ENCODE measurements around the gene PTPRT. TPM values are rescaled to one million over a fixed set of nuclear protein-coding genes. Genes with fewer than 3 reads are reported as not detected.

PTPRT gene
- polyA plus RNA-seq, 1 of the 3 experiments (the other 2 are of a cell fraction), result not detected

GRCh38 chr20:42567409-42567808 is 622.3 kb downstream of the PTPRT start:
- no peaks in the 10 kb centered on the region for H3K9me2 ChIP-seq

GRCh38 chr20:42565235-42565995 is 624.3 kb downstream of the PTPRT start:
- no peak overlapping the region for H3K9ac ChIP-seq
- DNase-seq, result peak; percentile 62
- peaks cover 0 to 9% of the 10 kb centered on the region in 2 experiments; a peak in 1 of 4 replicates for H3K4me1 ChIP-seq (ENCODE audit: control insufficient read depth in 1 of 2, insufficient read depth in 2 of 2, low read depth in 1 of 2, low read length in 1 of 2)
- CTCF ChIA-PET, result interaction anchor here (1.0 kb wide), 1 partner anchor 826 kb away, joined by 3 read pairs; no protein-coding TSS in a partner anchor
- 4% methylated on average over 8 of the region's 9 CpGs for WGBS (ENCODE audit: low lambda C conversion rate)
- TF ChIP-seq FOXJ3 (CRISPR knock-in tag; IDR thresholded peaks at IDR 0.05), result peak; percentile 46; the same call in 1 of the 2 replicates
- TF ChIP-seq SIN3A (IDR thresholded peaks at IDR 0.05; ENCODE audit: borderline replicate concordance, low read depth, low read length), result no peak
- TF ChIP-seq MXI1 (IDR thresholded peaks at IDR 0.05; ENCODE audit: low read depth, low read length), result peak; percentile 84; the same call in 1 of the 2 replicates
- no peaks in the 10 kb centered on the region for H3K36me3 ChIP-seq (replicated peaks in 1 of 2; ENCODE audit: control insufficient read depth in 1 of 2, insufficient read depth in 2 of 2, low read length in 1 of 2)
- no peaks in the 10 kb centered on the region for H3F3A ChIP-seq (replicated peaks; ENCODE audit: insufficient read depth)
- POLR2A ChIA-PET, result no interaction called here
- H3K79me2 ChIP-seq (ENCODE audit: insufficient read depth), result no peaks in the 10 kb centered on the region
- H3K27ac ChIP-seq (ENCODE audit: low read depth in 2 of 2, low read length in 1 of 2), result no peak overlapping the region; a peak in 1 of 4 replicates
- no peak overlapping the region for H3K4me3 ChIP-seq (ENCODE audit: low read depth in 2 of 2, low read length in 1 of 2)
- H3K4me2 ChIP-seq, result no peak overlapping the region
- no peak overlapping the region for H2AFZ ChIP-seq (ENCODE audit: low read depth)
- H3K9me3 ChIP-seq, result no peaks in the 10 kb centered on the region
- H3K27me3 ChIP-seq (ENCODE audit: insufficient read depth), result no peaks in the 10 kb centered on the region
- H4K20me1 ChIP-seq (ENCODE audit: insufficient read depth), result no peaks in the 10 kb centered on the region
- H3K9me2 ChIP-seq, result no peaks in the 10 kb centered on the region

More at GRCh38 chr20:42567409-42567808, 622.3 kb downstream of the PTPRT start:
- Histone ChIP-seq H3K9me3 (no peaks in the 10 kb centered on the region), H3K9ac (no peak overlapping the region), H2AFZ (ENCODE audit: low read depth) (no peak overlapping the region), H3K27me3 (ENCODE audit: insufficient read depth) (no peaks in the 10 kb centered on the region), H3K79me2 (ENCODE audit: insufficient read depth) (no peaks in the 10 kb centered on the region), H3K36me3 (replicated peaks in 1 of 2; ENCODE audit: control insufficient read depth in 1 of 2, insufficient read depth in 2 of 2, low read length in 1 of 2) (no peaks in the 10 kb centered on the region), H3K27ac (ENCODE audit: low read depth in 2 of 2, low read length in 1 of 2) (no peak overlapping the region), H4K20me1 (ENCODE audit: insufficient read depth) (no peaks in the 10 kb centered on the region), H3F3A (replicated peaks; ENCODE audit: insufficient read depth) (no peaks in the 10 kb centered on the region), H3K4me2 (no peak overlapping the region), H3K4me3 (ENCODE audit: low read depth in 2 of 2, low read length in 1 of 2) (no peak overlapping the region), H3K4me1 (ENCODE audit: control insufficient read depth in 1 of 2, insufficient read depth in 2 of 2, low read depth in 1 of 2, low read length in 1 of 2) (peaks cover 0 to 9% of the 10 kb centered on the region in 2 experiments; a peak in 1 of 4 replicates)
- DNase-seq, result no peak
- no peak for TF ChIP-seq USF1 (IDR thresholded peaks at IDR 0.05; ENCODE audit: borderline replicate concordance, low read depth)
- ChIA-PET POLR2A (no interaction called here), CTCF (no interaction called here)
- WGBS (ENCODE audit: low lambda C conversion rate), result 23% methylated on average over 1 of the region's 1 CpG

GRCh38 chr20:42559665-42560064 is 630.0 kb downstream of the PTPRT start:
- no peaks in the 10 kb centered on the region for H3F3A ChIP-seq (replicated peaks; ENCODE audit: insufficient read depth)
- no peaks in the 10 kb centered on the region for H3K36me3 ChIP-seq (replicated peaks in 1 of 2; ENCODE audit: control insufficient read depth in 1 of 2, insufficient read depth in 2 of 2, low read length in 1 of 2)
- no peak overlapping the region for H2AFZ ChIP-seq (ENCODE audit: low read depth)
- H3K4me2 ChIP-seq, result no peak overlapping the region
- no peak overlapping the region for H3K9ac ChIP-seq
- DNase-seq, result no peak
- no peaks in the 10 kb centered on the region for H4K20me1 ChIP-seq (ENCODE audit: insufficient read depth)
- WGBS (ENCODE audit: low lambda C conversion rate), result 21% methylated on average over 4 of the region's 4 CpGs
- no peak overlapping the region for H3K27ac ChIP-seq (ENCODE audit: low read depth in 2 of 2, low read length in 1 of 2)
- no peaks in the 10 kb centered on the region for H3K9me2 ChIP-seq
- H3K4me1 ChIP-seq (ENCODE audit: control insufficient read depth in 1 of 2, insufficient read depth in 2 of 2, low read depth in 1 of 2, low read length in 1 of 2), result no peaks in the 10 kb centered on the region
- POLR2A ChIA-PET, result no interaction called here
- no peaks in the 10 kb centered on the region for H3K9me3 ChIP-seq
- H3K4me3 ChIP-seq (ENCODE audit: low read depth in 2 of 2, low read length in 1 of 2), result no peak overlapping the region
- no peaks in the 10 kb centered on the region for H3K27me3 ChIP-seq (ENCODE audit: insufficient read depth)
- TF ChIP-seq GATA2 (CRISPR knock-in tag; IDR thresholded peaks at IDR 0.05) (no peak), TCF12 (IDR thresholded peaks at IDR 0.05) (no peak), TEAD4 (IDR thresholded peaks at IDR 0.05; ENCODE audit: borderline replicate concordance, insufficient read depth) (no peak), POLR2AphosphoS5 (IDR thresholded peaks at IDR 0.05; ENCODE audit: low read depth, low read length) (no peak), GABPA (IDR thresholded peaks at IDR 0.05; ENCODE audit: low read depth) (no peak), CHD2 (IDR thresholded peaks at IDR 0.05; ENCODE audit: low read length, partially characterized antibody) (no peak), RCOR1 (IDR thresholded peaks at IDR 0.05; ENCODE audit: low read length) (no peak), MEF2A (IDR thresholded peaks at IDR 0.05; ENCODE audit: borderline replicate concordance, low read depth) (no peak), PBX3 (IDR thresholded peaks at IDR 0.05) (no peak), MXI1 (IDR thresholded peaks at IDR 0.05; ENCODE audit: low read depth, low read length) (no peak), JUND (IDR thresholded peaks at IDR 0.05) (no peak), CTCF (IDR thresholded peaks at IDR 0.05) (no peak), FOXJ3 (CRISPR knock-in tag; IDR thresholded peaks at IDR 0.05) (no peak), USF1 (IDR thresholded peaks at IDR 0.05; ENCODE audit: borderline replicate concordance, low read depth) (no peak), FOXM1 (IDR thresholded peaks at IDR 0.05; ENCODE audit: low read depth) (no peak), EP300 (IDR thresholded peaks at IDR 0.05; ENCODE audit: borderline replicate concordance in 1 of 2, low read depth in 1 of 2, low read length in 1 of 2) (no peak), RAD21 (IDR thresholded peaks at IDR 0.05; ENCODE audit: low read length) (no peak)
- CTCF ChIA-PET, result no interaction called here
- no peaks in the 10 kb centered on the region for H3K79me2 ChIP-seq (ENCODE audit: insufficient read depth)

All from SK-N-SH (cell line).